Motor neuron (in vitro differentiated cells): Measurements from ENCODE around the gene DENND2A. TPM values are rescaled to one million over a fixed set of nuclear protein-coding genes. Genes with fewer than 3 reads are reported as not detected.

Source experiments
- ATAC-seq, 8 experiments: fragments of 200-7000 bp; cut with Tn5 transposase; replicated peaks in 6 of 8; 2 replicates each; pipeline ENCODE4 v1.8.0; 2021; ENCODE audit warnings: mild to moderate bottlenecking in 8 of 8, moderate library complexity in 8 of 8
- H3K27ac ChIP-seq, 2 donors: fragments of 250-450 bp; sonication (Bioruptor Pico); 2 replicates each; pipeline ENCODE4 v1.9.0; 2021; ENCODE audit warnings: antibody characterized with exemption in 2 of 2, mild to moderate bottlenecking in 2 of 2, moderate library complexity in 1 of 2
- H3K4me1 ChIP-seq, 2 donors: fragments of 250-450 bp; sonication (Bioruptor Pico); replicated peaks in 1 of 2; 2 replicates each; pipeline ENCODE4 v1.6.1; 2021; ENCODE audit warnings: antibody characterized with exemption in 2 of 2, mild to moderate bottlenecking in 2 of 2, moderate library complexity in 1 of 2
- H3K4me3 ChIP-seq, 5 donors: fragments of 250-450 bp; sonication (Bioruptor Pico); 2 replicates each; pipeline ENCODE4 v1.9.0; 2021; ENCODE audit warnings: antibody characterized with exemption in 5 of 5, mild to moderate bottlenecking in 5 of 5, moderate library complexity in 4 of 5
- WGBS, 10 experiments: fragments of 450-650 bp; shearing (Covaris generic); methylation state at CpG; one replicate each; pipeline ENCODE4 v1.0.0; 2022; 5-methylcytosine and 5-hydroxymethylcytosine counted together
- in situ Hi-C, 9 experiments: fragments of 400-800 bp; cut with MboI; loops; one replicate each; pipeline ENCODE4 v1.15.0; 2021; ENCODE audit warnings: low sequenced_read_pairs in 9 of 9, low pct_unique_long_range_greater_than_20kb in 2 of 9; ENCODE audit not compliant: unreplicated experiment in 9 of 9
- total RNA-seq, 8 experiments: library from RNA; unstranded; fragments of 300-600 nt; gene quantifications; 2 replicates each; pipeline versions ENCODE4 v1.2.3 to v1.2.4, GENCODE V29; 2022

DENND2A gene
- total RNA-seq = 10 to 100 TPM in 7 of 8 experiments, 1 to 10 TPM in 1; 5.6 to 56.3 (median 28.6) TPM

DNA sequence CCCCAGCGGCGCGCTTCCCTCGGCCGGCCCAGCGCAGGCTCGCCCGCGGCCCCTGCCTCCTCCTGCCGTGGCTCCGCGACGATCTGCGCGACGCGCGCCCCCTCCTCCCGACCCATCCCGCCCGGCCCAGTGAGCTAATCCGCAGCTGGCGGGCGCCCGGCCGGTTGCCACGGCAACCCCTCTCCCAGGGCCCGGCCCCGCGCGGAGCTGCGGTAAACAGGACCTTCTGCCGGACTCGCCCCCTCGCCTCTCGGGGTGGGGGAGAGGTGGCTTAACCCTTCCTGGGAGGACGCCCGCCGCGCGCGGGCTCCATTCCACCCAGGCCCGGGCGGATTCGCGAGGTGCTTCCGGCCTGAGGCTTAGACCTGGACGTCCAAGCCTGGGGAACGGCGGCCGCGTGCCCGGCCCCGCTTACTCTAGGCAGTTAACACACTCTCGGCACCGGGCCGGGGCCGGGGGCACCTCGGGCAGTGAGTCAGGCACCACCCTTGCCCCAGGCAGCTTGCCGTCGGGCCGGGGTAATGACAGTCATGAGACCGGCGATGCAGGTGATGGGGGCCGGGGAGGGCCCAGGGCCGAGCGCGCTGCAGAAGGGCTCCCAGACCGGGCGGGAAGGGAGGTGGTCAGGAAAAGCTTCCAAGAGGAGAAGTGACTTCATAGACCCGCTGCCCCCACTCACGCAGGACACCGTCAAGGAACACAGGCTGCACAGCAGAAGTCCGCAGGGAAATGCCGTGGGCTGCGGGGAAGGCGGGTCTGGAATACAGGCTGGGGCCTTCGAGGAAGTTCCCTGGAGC lies at the start of gene DENND2A:
TSS of gene DENND2A (minus strand) at position 87 of the 797 bp plus-strand sequence. CDS start 38,416 bp downstream, outside the sequence.
- 0 to 25% (median 11%) methylated on average over 3 to 10 of the region's 78 CpGs; no CpG with 5 or more reads in 6 of the 10 experiments for WGBS, 10 experiments
- in situ Hi-C loops = loop anchor here in 2 of 9 experiments (10.0 to 25.0 kb wide), 2 partner anchors 126 to 129 kb away; no protein-coding TSS in a partner anchor
- Histone ChIP-seq H3K27ac (peak within 1 kb of the TSS; percentile 89), H3K4me1 (peaks cover 24 to 43% of the 10 kb centered on the region in 2 donors), H3K4me3 (peak within 1 kb of the TSS; percentile 62 to 86 (median 81))
- ATAC-seq = peak; percentile 27 to 89 (median 82)

DNA sequence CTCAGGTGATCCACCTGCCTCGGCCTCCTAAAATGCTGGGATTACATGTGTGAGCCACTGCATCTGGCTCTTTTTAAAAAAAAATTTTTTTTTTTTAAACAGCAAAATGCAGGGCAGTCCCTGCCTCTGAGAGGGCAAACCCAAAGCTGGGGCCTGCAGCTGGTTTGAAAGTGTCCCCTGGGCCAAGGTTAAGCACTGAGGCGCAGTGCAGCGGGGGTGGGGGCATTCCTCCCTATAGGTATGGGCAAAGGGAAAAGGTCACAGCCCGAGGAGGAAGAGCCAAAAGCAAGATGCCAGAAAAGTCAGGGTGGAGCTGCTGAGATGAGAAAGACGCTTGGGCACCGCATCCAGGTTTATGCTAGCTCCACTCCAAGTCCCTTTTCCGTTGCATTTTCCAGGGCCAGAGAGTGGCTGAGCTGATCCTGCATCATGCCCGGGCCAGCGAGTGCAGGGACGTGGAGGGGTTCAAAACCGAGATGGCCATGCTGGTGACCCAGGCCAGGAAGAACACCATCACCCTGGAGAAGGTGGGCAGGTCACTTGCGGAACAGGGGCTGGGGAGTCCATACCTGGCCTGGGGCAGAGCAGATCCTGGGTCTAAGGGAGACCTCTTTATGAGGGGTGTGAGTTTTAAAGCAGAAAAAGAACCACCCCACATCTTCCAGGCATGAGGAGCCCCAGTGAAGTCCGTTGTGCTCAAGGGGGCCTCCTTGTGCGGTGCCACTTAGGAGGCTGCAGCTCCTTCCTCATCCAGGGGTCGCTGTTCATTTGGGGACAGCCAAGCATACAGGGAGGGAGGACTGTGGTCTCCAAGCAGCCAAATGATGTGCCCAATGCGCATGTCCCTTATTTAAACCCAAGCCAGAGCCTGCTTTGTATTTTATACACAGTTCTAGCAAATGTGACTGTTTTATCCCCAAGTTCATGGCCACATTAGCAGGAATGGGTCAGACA lies 48.9 kb upstream of the DENND2A start:
- Histone ChIP-seq H3K4me3 (no peak overlapping the region), H3K4me1 (no peaks in the 10 kb centered on the region), H3K27ac (no peak overlapping the region)
- in situ Hi-C loops = loop anchor here in 1 of 9 experiments (25.0 kb wide), 1 partner anchor 298 kb away; no protein-coding TSS in a partner anchor
- ATAC-seq = no peak
- 68 to 100% (median 96%) methylated on average over 1 to 12 of the region's 16 CpGs; no CpG with 5 or more reads in 2 of the 10 experiments for WGBS, 10 experiments

- Histone ChIP-seq H3K4me3 (no peak overlapping the region), H3K4me1 (no peaks in the 10 kb centered on the region), H3K27ac (no peak overlapping the region)
- ATAC-seq = no peak
- 50 to 100% (median 92%) methylated on average over 1 to 3 of the region's 6 CpGs; no CpG with 5 or more reads in 3 of the 10 experiments for WGBS, 10 experiments
- in situ Hi-C loops = loop anchor here in 1 of 9 experiments (25.0 kb wide), 1 partner anchor 299 kb away; no protein-coding TSS in a partner anchor
Observed at GRCh38 chr7:140688341-140688740, 47.7 kb upstream of the DENND2A start.

GRCh38 chr7:140686921-140687320 lies 46.3 kb upstream of the DENND2A start:
- Histone ChIP-seq H3K4me1 (no peaks in the 10 kb centered on the region), H3K27ac (no peak overlapping the region), H3K4me3 (no peak overlapping the region)
- in situ Hi-C loops = loop anchor here in 1 of 9 experiments (25.0 kb wide), 1 partner anchor 300 kb away; no protein-coding TSS in a partner anchor
- no peak for ATAC-seq
- 60 to 100% (median 100%) methylated on average over 1 to 6 of the region's 11 CpGs; no CpG with 5 or more reads in 3 of the 10 experiments for WGBS, 10 experiments

- Histone ChIP-seq H3K4me3 (no peak overlapping the region), H3K27ac (no peak overlapping the region), H3K4me1 (no peaks in the 10 kb centered on the region)
- in situ Hi-C loops = loop anchor here in 1 of 9 experiments (25.0 kb wide), 1 partner anchor 302 kb away; no protein-coding TSS in a partner anchor
- no peak for ATAC-seq
- WGBS, 10 experiments = 47 to 100% (median 85%) methylated on average over 2 to 7 of the region's 10 CpGs; no CpG with 5 or more reads in 2 of the 10 experiments
Observed at GRCh38 chr7:140685407-140686087, 44.9 kb upstream of the DENND2A start.

- Histone ChIP-seq H3K4me3 (no peak overlapping the region), H3K27ac (no peak overlapping the region), H3K4me1 (no peaks in the 10 kb centered on the region)
- in situ Hi-C loops = loop anchor here in 1 of 9 experiments (25.0 kb wide), 1 partner anchor 303 kb away; no protein-coding TSS in a partner anchor
- 83 to 100% (median 93%) methylated on average over 1 to 16 of the region's 20 CpGs for WGBS, 10 experiments
- no peak for ATAC-seq
Observed at GRCh38 chr7:140684066-140684950, 43.7 kb upstream of the DENND2A start.

DNA sequence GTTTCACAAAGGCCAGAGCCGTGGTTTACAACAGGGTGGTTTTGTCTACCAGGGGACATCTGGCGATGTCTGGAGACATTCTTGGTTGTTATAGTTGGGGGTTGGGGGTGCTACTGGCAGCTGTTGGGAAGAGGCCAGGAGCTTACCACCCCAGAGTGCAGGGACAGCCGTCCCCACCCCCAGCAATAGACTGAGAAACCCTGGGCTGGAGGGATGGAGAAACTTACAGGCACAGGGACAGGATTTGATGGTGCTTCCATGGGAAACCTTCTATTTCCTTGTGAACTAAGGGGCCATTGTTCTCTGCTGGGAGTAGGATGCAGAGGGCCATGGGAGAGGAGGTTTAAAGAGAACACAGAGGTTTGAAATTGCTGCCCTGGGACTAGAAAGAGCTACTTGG lies 43.0 kb upstream of the DENND2A start:
- Histone ChIP-seq H3K27ac (no peak overlapping the region), H3K4me3 (no peak overlapping the region), H3K4me1 (no peaks in the 10 kb centered on the region)
- WGBS, 10 experiments = 0 to 100% (median 46%) methylated on average over 1 to 3 of the region's 3 CpGs; no CpG with 5 or more reads in 4 of the 10 experiments
- ATAC-seq = no peak
- in situ Hi-C loops = loop anchor here in 1 of 9 experiments (25.0 kb wide), 1 partner anchor 304 kb away; no protein-coding TSS in a partner anchor

DNA sequence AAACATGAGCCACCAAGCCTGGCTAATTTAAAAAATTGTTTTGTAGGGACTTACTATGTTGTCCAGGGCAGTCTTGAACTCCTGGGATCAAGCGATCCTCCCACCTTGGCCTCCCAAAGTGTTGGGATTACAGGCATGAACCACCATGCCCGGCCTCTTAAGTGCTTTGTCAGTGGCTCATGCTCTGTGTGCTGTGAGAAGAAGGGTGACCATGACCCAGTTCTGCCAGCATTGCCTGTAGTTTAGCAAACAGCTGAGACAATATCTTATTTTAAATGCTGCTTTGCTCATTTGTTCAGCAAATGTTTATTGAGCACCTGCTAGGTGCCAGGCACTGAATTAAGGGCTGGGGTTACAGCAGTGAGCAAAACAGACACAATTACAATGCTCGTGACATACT lies 41.2 kb upstream of the DENND2A start:
- H3K4me1 ChIP-seq = no peaks in the 10 kb centered on the region
- 88 to 100% (median 100%) methylated on average over 1 to 3 of the region's 3 CpGs; no CpG with 5 or more reads in 4 of the 10 experiments for WGBS, 10 experiments
- no peak overlapping the region for H3K4me3 ChIP-seq
- ATAC-seq = no peak
- H3K27ac ChIP-seq = no peak overlapping the region
- in situ Hi-C loops = loop anchor here in 1 of 9 experiments (25.0 kb wide), 1 partner anchor 306 kb away; no protein-coding TSS in a partner anchor

DNA sequence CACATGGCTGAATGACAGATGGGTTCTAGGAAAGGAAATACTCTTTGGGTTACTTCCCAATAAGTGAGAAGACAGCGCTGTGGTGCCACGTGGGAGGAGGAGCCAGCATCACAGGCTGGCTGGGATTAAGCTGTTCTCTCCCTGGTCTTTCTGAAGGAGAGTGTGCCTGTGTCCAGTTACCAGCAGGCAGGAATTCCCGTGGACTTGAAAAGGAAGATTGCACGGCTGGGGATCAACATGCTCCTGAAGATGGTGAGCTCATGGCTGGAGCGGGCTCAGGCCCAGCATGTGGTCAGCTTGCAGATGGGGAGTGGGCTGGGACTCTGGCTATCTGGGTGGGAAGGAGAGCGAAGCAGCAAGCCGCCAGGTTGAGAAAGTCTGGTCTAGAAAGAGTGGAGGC lies 40.3 kb upstream of the DENND2A start:
- Histone ChIP-seq H3K27ac (no peak overlapping the region), H3K4me3 (no peak overlapping the region), H3K4me1 (no peaks in the 10 kb centered on the region)
- in situ Hi-C loops = loop anchor here in 1 of 9 experiments (25.0 kb wide), 1 partner anchor 306 kb away; no protein-coding TSS in a partner anchor
- WGBS, 10 experiments = 60 to 92% (median 79%) methylated on average over 2 to 6 of the region's 7 CpGs; no CpG with 5 or more reads in 5 of the 10 experiments
- no peak for ATAC-seq

DNA sequence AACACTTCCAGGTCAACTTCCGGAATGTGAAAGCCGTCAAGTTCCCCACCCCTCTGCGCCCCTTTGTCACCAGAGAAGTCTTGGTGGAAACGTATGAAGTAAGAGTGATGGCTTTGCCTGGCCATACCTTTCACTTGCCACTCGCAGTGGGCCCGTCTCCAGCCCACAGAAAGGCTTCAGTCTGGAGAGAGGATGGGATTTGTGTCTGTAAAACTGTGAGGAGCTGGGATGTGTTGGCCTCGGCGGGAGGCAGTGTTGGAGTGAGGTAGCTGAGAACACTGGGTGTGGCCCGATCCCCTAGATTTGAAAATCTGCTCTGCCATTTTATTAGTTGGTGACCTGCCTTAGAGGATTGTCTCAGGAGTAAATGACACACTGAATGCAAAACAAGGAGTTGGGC lies 38.6 kb upstream of the DENND2A start:
- Histone ChIP-seq H3K4me1 (peaks cover 12 to 15% of the 10 kb centered on the region in 2 donors), H3K27ac (no peak overlapping the region), H3K4me3 (no peak overlapping the region)
- in situ Hi-C loops = loop anchor here in 1 of 9 experiments (25.0 kb wide), 1 partner anchor 308 kb away; no protein-coding TSS in a partner anchor
- no peak for ATAC-seq
- WGBS, 10 experiments = 70 to 100% (median 94%) methylated on average over 1 to 9 of the region's 9 CpGs; no CpG with 5 or more reads in 2 of the 10 experiments

GRCh38 chr7:140678816-140679130 lies 38.2 kb upstream of the DENND2A start:
- in situ Hi-C loops = loop anchor here in 1 of 9 experiments (25.0 kb wide), 1 partner anchor 309 kb away; no protein-coding TSS in a partner anchor
- 81 to 100% (median 96%) methylated on average over 1 to 4 of the region's 7 CpGs; no CpG with 5 or more reads in 7 of the 10 experiments for WGBS, 10 experiments

More at GRCh38 chr7:140678816-140679130, 38.2 kb upstream of the DENND2A start:
- H3K27ac ChIP-seq = no peak overlapping the region
- H3K4me3 ChIP-seq = no peak overlapping the region
- H3K4me1 ChIP-seq = peaks cover 16 to 19% of the 10 kb centered on the region in 2 donors
- ATAC-seq = no peak
